Effector memory CD4-positive, alpha-beta T cell (primary cell): ENCODE results near the gene RAB27A.

ENCODE experiments used
- DNase-seq, 3 donors: peaks; one replicate each; pipeline ENCODE4 v3.0.0-alpha.2; 2020
- H3K27ac ChIP-seq: 2 replicates; pipeline ENCODE4 v1.7.0; 2013; ENCODE audit warnings: mild to moderate bottlenecking, low read length, moderate library complexity; ENCODE audit not compliant: insufficient read depth, poor library complexity, severe bottlenecking
- H3K27me3 ChIP-seq: replicated peaks from 2 replicates; pipeline ENCODE4 v1.7.0; 2013; ENCODE audit warnings: mild to moderate bottlenecking, low read length; ENCODE audit not compliant: insufficient read depth, control insufficient read depth, poor library complexity, severe bottlenecking
- H3K36me3 ChIP-seq: 2 replicates; pipeline ENCODE4 v1.7.0; 2013; ENCODE audit warnings: mild to moderate bottlenecking, low read length, moderate library complexity; ENCODE audit not compliant: control insufficient read depth, insufficient read depth
- H3K4me1 ChIP-seq: 2 replicates; pipeline ENCODE4 v1.7.0; 2013; ENCODE audit warnings: low read length, mild to moderate bottlenecking; ENCODE audit not compliant: control insufficient read depth, insufficient read depth, poor library complexity, severe bottlenecking
- H3K4me3 ChIP-seq: 2 replicates; pipeline ENCODE4 v1.7.0; 2013; ENCODE audit warnings: low read length, low read depth, mild to moderate bottlenecking; ENCODE audit not compliant: insufficient read depth, poor library complexity, severe bottlenecking
- H3K9me3 ChIP-seq: 2 replicates; pipeline ENCODE4 v1.7.0; 2013; ENCODE audit warnings: mild to moderate bottlenecking, low read length, moderate library complexity; ENCODE audit not compliant: control insufficient read depth

Gene RAB27A

GRCh38 chr15:55245059-55245458 lies 44.6 kb downstream of the RAB27A start:
- DNase-seq: no peak
- Histone ChIP-seq H3K36me3 (no peaks in the 10 kb centered on the region), H3K27me3 (no peaks in the 10 kb centered on the region), H3K9me3 (no peaks in the 10 kb centered on the region), H3K4me3 (no peak overlapping the region), H3K4me1 (no peaks in the 10 kb centered on the region), H3K27ac (no peak overlapping the region)

- Histone ChIP-seq H3K36me3 (no peaks in the 10 kb centered on the region), H3K27ac (no peak overlapping the region), H3K4me1 (no peaks in the 10 kb centered on the region), H3K4me3 (no peak overlapping the region), H3K9me3 (no peaks in the 10 kb centered on the region), H3K27me3 (no peaks in the 10 kb centered on the region)
- no peak for DNase-seq
Observed at GRCh38 chr15:55241891-55242290, 47.7 kb downstream of the RAB27A start.

- H3K27me3 ChIP-seq: no peaks in the 10 kb centered on the region
- no peak for DNase-seq
- no peaks in the 10 kb centered on the region for H3K9me3 ChIP-seq
- H3K4me3 ChIP-seq: no peak overlapping the region
- H3K27ac ChIP-seq: no peak overlapping the region
- no peaks in the 10 kb centered on the region for H3K4me1 ChIP-seq
- H3K36me3 ChIP-seq: no peaks in the 10 kb centered on the region
Observed at GRCh38 chr15:55241186-55241585, 48.4 kb downstream of the RAB27A start.

- Histone ChIP-seq H3K4me1 (no peaks in the 10 kb centered on the region), H3K4me3 (no peak overlapping the region), H3K27me3 (no peaks in the 10 kb centered on the region), H3K36me3 (no peaks in the 10 kb centered on the region), H3K9me3 (no peaks in the 10 kb centered on the region), H3K27ac (no peak overlapping the region)
- DNase-seq: no peak
Observed at GRCh38 chr15:55240125-55240760, 49.4 kb downstream of the RAB27A start.

- no peaks in the 10 kb centered on the region for H3K9me3 ChIP-seq
- H3K27me3 ChIP-seq: no peaks in the 10 kb centered on the region
- no peaks in the 10 kb centered on the region for H3K4me1 ChIP-seq
- no peak overlapping the region for H3K4me3 ChIP-seq
- no peak for DNase-seq
- no peaks in the 10 kb centered on the region for H3K36me3 ChIP-seq
- H3K27ac ChIP-seq: no peak overlapping the region
Observed at GRCh38 chr15:55239440-55240124, 50.0 kb downstream of the RAB27A start.

- no peak overlapping the region for H3K4me3 ChIP-seq
- H3K36me3 ChIP-seq: no peaks in the 10 kb centered on the region
- H3K4me1 ChIP-seq: no peaks in the 10 kb centered on the region
Observed at GRCh38 chr15:55238877-55239276, 50.7 kb downstream of the RAB27A start.

GRCh38 chr15:55237219-55238130 lies 52.1 kb downstream of the RAB27A start:
- no peaks in the 10 kb centered on the region for H3K27me3 ChIP-seq
- no peak for DNase-seq
- no peaks in the 10 kb centered on the region for H3K9me3 ChIP-seq
- no peak overlapping the region for H3K27ac ChIP-seq
- H3K4me1 ChIP-seq: no peaks in the 10 kb centered on the region
- H3K4me3 ChIP-seq: no peak overlapping the region
- H3K36me3 ChIP-seq: no peaks in the 10 kb centered on the region

More at GRCh38 chr15:55238877-55239276, 50.7 kb downstream of the RAB27A start:
- H3K9me3 ChIP-seq: no peaks in the 10 kb centered on the region
- H3K27me3 ChIP-seq: no peaks in the 10 kb centered on the region
- H3K27ac ChIP-seq: no peak overlapping the region
- DNase-seq: no peak

GRCh38 chr15:55235546-55236036 lies 54.0 kb downstream of the RAB27A start:
- Histone ChIP-seq H3K27me3 (no peaks in the 10 kb centered on the region), H3K4me3 (no peak overlapping the region), H3K36me3 (no peaks in the 10 kb centered on the region), H3K4me1 (no peaks in the 10 kb centered on the region), H3K9me3 (no peaks in the 10 kb centered on the region), H3K27ac (no peak overlapping the region)
- DNase-seq: no peak

GRCh38 chr15:55234800-55235104 lies 54.9 kb downstream of the RAB27A start:
- Histone ChIP-seq H3K36me3 (no peaks in the 10 kb centered on the region), H3K4me1 (no peaks in the 10 kb centered on the region), H3K4me3 (no peak overlapping the region), H3K27me3 (no peaks in the 10 kb centered on the region), H3K27ac (no peak overlapping the region), H3K9me3 (no peaks in the 10 kb centered on the region)
- no peak for DNase-seq
